Measurements from ENCODE around the gene DIPK1C.

The DIPK1C gene

GRCh38 chr18:74395006-74395405 lies 62.1 kb downstream of the DIPK1C start:
- Histone ChIP-seq H3K4me1 (ENCODE audit: insufficient read depth, low read length) (no peaks in the 10 kb centered on the region), H3K27ac (ENCODE audit: low read length) (no peak overlapping the region), H3K4me3 (ENCODE audit: low read length) (no peak overlapping the region), H3K36me3 (ENCODE audit: insufficient read depth, low read depth, low read length) (no peaks in the 10 kb centered on the region), H3K9me3 (ENCODE audit: insufficient read depth, low read depth, low read length) (no peaks in the 10 kb centered on the region), H3K9ac (ENCODE audit: low read depth, low read length) (no peak overlapping the region), H3K27me3 (ENCODE audit: insufficient read depth, low read length) (no peaks in the 10 kb centered on the region)

GRCh38 chr18:74392323-74392722 lies 64.8 kb downstream of the DIPK1C start:
- no peaks in the 10 kb centered on the region for H3K4me1 ChIP-seq (ENCODE audit: insufficient read depth, low read length)
- no peaks in the 10 kb centered on the region for H3K27me3 ChIP-seq (ENCODE audit: insufficient read depth, low read length)
- no peak overlapping the region for H3K9ac ChIP-seq (ENCODE audit: low read depth, low read length)
- no peak overlapping the region for H3K27ac ChIP-seq (ENCODE audit: low read length)
- H3K4me3 ChIP-seq (ENCODE audit: low read length), result no peak overlapping the region
- H3K36me3 ChIP-seq (ENCODE audit: insufficient read depth, low read depth, low read length), result no peaks in the 10 kb centered on the region
- H3K9me3 ChIP-seq (ENCODE audit: insufficient read depth, low read depth, low read length), result no peaks in the 10 kb centered on the region

GRCh38 chr18:74390900-74391299 lies 66.2 kb downstream of the DIPK1C start:
- Histone ChIP-seq H3K27me3 (ENCODE audit: insufficient read depth, low read length) (no peaks in the 10 kb centered on the region), H3K36me3 (ENCODE audit: insufficient read depth, low read depth, low read length) (no peaks in the 10 kb centered on the region), H3K4me3 (ENCODE audit: low read length) (no peak overlapping the region)

GRCh38 chr18:74389991-74390390 lies 67.1 kb downstream of the DIPK1C start:
- no peak overlapping the region for H3K27ac ChIP-seq (ENCODE audit: low read length)
- H3K36me3 ChIP-seq (ENCODE audit: insufficient read depth, low read depth, low read length), result no peaks in the 10 kb centered on the region
- no peak overlapping the region for H3K4me3 ChIP-seq (ENCODE audit: low read length)
- no peak overlapping the region for H3K9ac ChIP-seq (ENCODE audit: low read depth, low read length)
- H3K27me3 ChIP-seq (ENCODE audit: insufficient read depth, low read length), result no peaks in the 10 kb centered on the region; the same call in 1 of the 2 replicates
- no peaks in the 10 kb centered on the region for H3K9me3 ChIP-seq (ENCODE audit: insufficient read depth, low read depth, low read length)
- H3K4me1 ChIP-seq (ENCODE audit: insufficient read depth, low read length), result no peaks in the 10 kb centered on the region

More at GRCh38 chr18:74390900-74391299, 66.2 kb downstream of the DIPK1C start:
- H3K27ac ChIP-seq (ENCODE audit: low read length), result no peak overlapping the region
- H3K9ac ChIP-seq (ENCODE audit: low read depth, low read length), result no peak overlapping the region
- H3K4me1 ChIP-seq (ENCODE audit: insufficient read depth, low read length), result no peaks in the 10 kb centered on the region
- H3K9me3 ChIP-seq (ENCODE audit: insufficient read depth, low read depth, low read length), result no peaks in the 10 kb centered on the region

- no peaks in the 10 kb centered on the region; the same call in 1 of the 2 replicates for H3K27me3 ChIP-seq (ENCODE audit: insufficient read depth, low read length)
- no peaks in the 10 kb centered on the region for H3K36me3 ChIP-seq (ENCODE audit: insufficient read depth, low read depth, low read length)
- no peak overlapping the region for H3K9ac ChIP-seq (ENCODE audit: low read depth, low read length)
- peaks cover under 1% of the 10 kb centered on the region; the same call in 1 of the 2 replicates for H3K4me1 ChIP-seq (ENCODE audit: insufficient read depth, low read length)
- no peaks in the 10 kb centered on the region for H3K9me3 ChIP-seq (ENCODE audit: insufficient read depth, low read depth, low read length)
- no peak overlapping the region for H3K27ac ChIP-seq (ENCODE audit: low read length)
- H3K4me3 ChIP-seq (ENCODE audit: low read length), result no peak overlapping the region
Measured at GRCh38 chr18:74389171-74389927, 67.8 kb downstream of the DIPK1C start.

GRCh38 chr18:74388227-74388626 lies 68.9 kb downstream of the DIPK1C start:
- Histone ChIP-seq H3K4me3 (ENCODE audit: low read length) (no peak overlapping the region), H3K27me3 (ENCODE audit: insufficient read depth, low read length) (no peaks in the 10 kb centered on the region; the same call in 1 of the 2 replicates), H3K36me3 (ENCODE audit: insufficient read depth, low read depth, low read length) (no peaks in the 10 kb centered on the region), H3K9me3 (ENCODE audit: insufficient read depth, low read depth, low read length) (no peaks in the 10 kb centered on the region), H3K4me1 (ENCODE audit: insufficient read depth, low read length) (peaks cover 5% of the 10 kb centered on the region; the same call in 1 of the 2 replicates), H3K9ac (ENCODE audit: low read depth, low read length) (no peak overlapping the region), H3K27ac (ENCODE audit: low read length) (no peak overlapping the region)

- Histone ChIP-seq H3K9ac (ENCODE audit: low read depth, low read length) (no peak overlapping the region), H3K4me1 (ENCODE audit: insufficient read depth, low read length) (peaks cover 5% of the 10 kb centered on the region; the same call in 1 of the 2 replicates), H3K36me3 (ENCODE audit: insufficient read depth, low read depth, low read length) (no peaks in the 10 kb centered on the region), H3K4me3 (ENCODE audit: low read length) (no peak overlapping the region), H3K27me3 (ENCODE audit: insufficient read depth, low read length) (no peaks in the 10 kb centered on the region; the same call in 1 of the 2 replicates), H3K27ac (ENCODE audit: low read length) (no peak overlapping the region), H3K9me3 (ENCODE audit: insufficient read depth, low read depth, low read length) (no peaks in the 10 kb centered on the region)
Measured at GRCh38 chr18:74387383-74387782, 69.7 kb downstream of the DIPK1C start.

All from iPS-20b (cell line).